ENCODE results near the gene KCTD15. TPM values are rescaled to one million over a fixed set of nuclear protein-coding genes. Genes with fewer than 3 reads are reported as not detected.

KCTD15 gene
- total and polyA plus RNA-seq, 8 donors: 14.8 to 33.8 (median 19.0) TPM

GRCh38 chr19:33759356-33759755 is 37.3 kb upstream of the KCTD15 start:
- Histone ChIP-seq H3K27me3 (no peaks in the 10 kb centered on the region), H3K9me3 (no peaks in the 10 kb centered on the region), H3K4me3 (no peak overlapping the region), H3K36me3 (no peaks in the 10 kb centered on the region), H3K4me1 (peaks cover 0 to 4% (median 0%) of the 10 kb centered on the region in 3 donors), H3K27ac (no peak overlapping the region)
- WGBS, 2 donors: 83 to 93% methylated on average over 7 of the region's 7 CpGs
- no peak for FAIRE-seq
- intact Hi-C loops (cut with DNase I): no loop called here
- no peak for DNase-seq
- ATAC-seq: no peak
- no peak for TF ChIP-seq CTCF (IDR thresholded peaks at IDR 0.05)

GRCh38 chr19:33763633-33764371 is 32.9 kb upstream of the KCTD15 start:
- no peaks in the 10 kb centered on the region for H3K27me3 ChIP-seq
- H3K4me1 ChIP-seq: peaks cover 0 to 4% (median 0%) of the 10 kb centered on the region in 3 donors
- no peaks in the 10 kb centered on the region for H3K9me3 ChIP-seq
- no peak for TF ChIP-seq CTCF (IDR thresholded peaks at IDR 0.05)
- peak in 3 of 6 donors; percentile 21 to 49 (median 41) for DNase-seq
- H3K36me3 ChIP-seq: no peaks in the 10 kb centered on the region
- 62 to 64% methylated on average over 11 of the region's 11 CpGs for WGBS, 2 donors
- peak; percentile 32 to 81 (median 54) for ATAC-seq
- intact Hi-C loops (cut with DNase I): no loop called here
- no peak overlapping the region for H3K4me3 ChIP-seq
- no peak overlapping the region for H3K27ac ChIP-seq
- FAIRE-seq: no peak

GRCh38 chr19:33766623-33767022 is 30.0 kb upstream of the KCTD15 start:
- 61 to 79% methylated on average over 13 of the region's 13 CpGs for WGBS, 2 donors

GRCh38 chr19:33767898-33768413 is 28.7 kb upstream of the KCTD15 start:
- intact Hi-C loops (cut with DNase I): no loop called here
- FAIRE-seq: no peak
- WGBS, 2 donors: 35 to 37% methylated on average over 9 of the region's 9 CpGs

More at GRCh38 chr19:33766623-33767022, 30.0 kb upstream of the KCTD15 start:
- no peaks in the 10 kb centered on the region for H3K36me3 ChIP-seq
- no peak for DNase-seq
- no peak for TF ChIP-seq CTCF (IDR thresholded peaks at IDR 0.05)
- FAIRE-seq: no peak
- no peaks in the 10 kb centered on the region for H3K27me3 ChIP-seq
- no peak overlapping the region for H3K27ac ChIP-seq
- no peak overlapping the region for H3K4me3 ChIP-seq
- H3K4me1 ChIP-seq: peaks cover 0 to 4% (median 0%) of the 10 kb centered on the region in 3 donors
- intact Hi-C loops (cut with DNase I): no loop called here
- no peaks in the 10 kb centered on the region for H3K9me3 ChIP-seq
- ATAC-seq: no peak

More at GRCh38 chr19:33767898-33768413, 28.7 kb upstream of the KCTD15 start:
- Histone ChIP-seq H3K27ac (no peak overlapping the region), H3K36me3 (no peaks in the 10 kb centered on the region), H3K9me3 (no peaks in the 10 kb centered on the region), H3K27me3 (no peaks in the 10 kb centered on the region), H3K4me3 (no peak overlapping the region), H3K4me1 (peaks cover 0 to 4% (median 0%) of the 10 kb centered on the region in 3 donors)
- DNase-seq (no peak), ATAC-seq (peak in 1 of 4 donors; percentile 24)
- TF ChIP-seq CTCF (IDR thresholded peaks at IDR 0.05): no peak
